HG03060 (cell line): ENCODE results near the gene ZNF511.
A peak's percentile ranks its signal among the peaks of the same experiment; 100 is the strongest.

Source experiments
- ATAC-seq: cut with Tn5 transposase; IDR thresholded peaks from one replicate; pipeline ENCODE4 v1.9.1; 2021; ENCODE audit warnings: low read depth, moderate number of reproducible peaks; ENCODE audit not compliant: unreplicated experiment

Gene ZNF511

GRCh38 chr10:133351408-133352318, 42.9 kb downstream of the ZNF511 start:
- no peak for ATAC-seq

GRCh38 chr10:133353202-133353959, 44.7 kb downstream of the ZNF511 start:
- no peak for ATAC-seq

GRCh38 chr10:133353988-133354605, 45.4 kb downstream of the ZNF511 start:
- no peak for ATAC-seq

- ATAC-seq: no peak
Measured at GRCh38 chr10:133354672-133355240, 46.0 kb downstream of the ZNF511 start.

GRCh38 chr10:133355266-133355665, 46.6 kb downstream of the ZNF511 start:
- no peak for ATAC-seq

GRCh38 chr10:133355991-133356390, 47.3 kb downstream of the ZNF511 start:
- no peak for ATAC-seq

GRCh38 chr10:133356549-133357284, 48.0 kb downstream of the ZNF511 start:
- ATAC-seq: no peak

GRCh38 chr10:133357285-133358161, 48.8 kb downstream of the ZNF511 start, which contains the start of gene FUOM:
FUOM (minus strand) TSS chr10:133358019; CDS start chr10:133358007, 12 bp downstream.
- ATAC-seq: peak; percentile 37

- ATAC-seq: no peak
Measured at GRCh38 chr10:133358162-133358924, 49.6 kb downstream of the ZNF511 start.

- ATAC-seq: no peak
Measured at GRCh38 chr10:133358925-133359310, 50.2 kb downstream of the ZNF511 start.

- no peak for ATAC-seq
Measured at GRCh38 chr10:133359554-133359971, 50.8 kb downstream of the ZNF511 start.

GRCh38 chr10:133359972-133360610, 51.4 kb downstream of the ZNF511 start:
- ATAC-seq: no peak

GRCh38 chr10:133361227-133361626, 52.5 kb downstream of the ZNF511 start:
- ATAC-seq: no peak

GRCh38 chr10:133361773-133362441, 53.2 kb downstream of the ZNF511 start:
- ATAC-seq: no peak
